Stimulated activated CD4-positive, alpha-beta T cell treated with anti-CD3 and anti-CD28 coated beads, Interleukin-4, amount 100 ng/mL, for 1 hour (primary cell): ENCODE measurements around the gene ALLC.

Source experiments
- DNase-seq: peaks from one replicate; pipeline ENCODE4 v3.0.0-alpha.2; 2020

Gene ALLC

DNA sequence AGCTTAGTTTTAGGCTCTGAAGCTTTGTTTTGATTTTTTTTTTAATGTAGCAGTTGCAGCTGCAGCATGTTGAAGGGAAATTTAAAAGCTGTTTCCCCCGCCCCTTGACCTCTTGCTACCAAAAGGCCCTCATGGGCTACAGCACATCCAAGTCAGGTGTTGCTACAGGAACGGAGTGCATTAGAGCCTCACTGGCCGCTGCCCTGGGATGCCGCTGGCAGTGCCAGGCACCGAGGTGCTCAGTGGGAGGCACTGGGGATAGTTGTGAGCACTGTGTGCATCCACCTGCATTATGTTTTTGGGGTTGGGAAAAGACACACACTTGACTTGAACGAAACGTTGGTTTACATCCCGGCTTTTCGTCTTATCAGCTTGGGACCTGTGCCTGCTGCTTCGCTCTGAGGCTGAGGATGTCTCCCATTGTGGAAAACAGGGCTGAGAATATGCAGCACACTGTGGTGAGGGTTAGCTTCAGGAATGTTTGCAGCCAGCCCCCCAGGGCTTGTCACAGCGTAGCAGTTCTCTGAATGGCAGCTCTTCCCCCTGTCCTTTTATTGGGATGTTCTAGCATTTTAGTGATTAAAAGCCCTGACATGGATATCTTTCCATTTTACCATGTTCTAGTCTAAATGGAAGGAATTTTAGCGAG, 69.5 kb downstream of the ALLC start:
- DNase-seq: no peak

DNA sequence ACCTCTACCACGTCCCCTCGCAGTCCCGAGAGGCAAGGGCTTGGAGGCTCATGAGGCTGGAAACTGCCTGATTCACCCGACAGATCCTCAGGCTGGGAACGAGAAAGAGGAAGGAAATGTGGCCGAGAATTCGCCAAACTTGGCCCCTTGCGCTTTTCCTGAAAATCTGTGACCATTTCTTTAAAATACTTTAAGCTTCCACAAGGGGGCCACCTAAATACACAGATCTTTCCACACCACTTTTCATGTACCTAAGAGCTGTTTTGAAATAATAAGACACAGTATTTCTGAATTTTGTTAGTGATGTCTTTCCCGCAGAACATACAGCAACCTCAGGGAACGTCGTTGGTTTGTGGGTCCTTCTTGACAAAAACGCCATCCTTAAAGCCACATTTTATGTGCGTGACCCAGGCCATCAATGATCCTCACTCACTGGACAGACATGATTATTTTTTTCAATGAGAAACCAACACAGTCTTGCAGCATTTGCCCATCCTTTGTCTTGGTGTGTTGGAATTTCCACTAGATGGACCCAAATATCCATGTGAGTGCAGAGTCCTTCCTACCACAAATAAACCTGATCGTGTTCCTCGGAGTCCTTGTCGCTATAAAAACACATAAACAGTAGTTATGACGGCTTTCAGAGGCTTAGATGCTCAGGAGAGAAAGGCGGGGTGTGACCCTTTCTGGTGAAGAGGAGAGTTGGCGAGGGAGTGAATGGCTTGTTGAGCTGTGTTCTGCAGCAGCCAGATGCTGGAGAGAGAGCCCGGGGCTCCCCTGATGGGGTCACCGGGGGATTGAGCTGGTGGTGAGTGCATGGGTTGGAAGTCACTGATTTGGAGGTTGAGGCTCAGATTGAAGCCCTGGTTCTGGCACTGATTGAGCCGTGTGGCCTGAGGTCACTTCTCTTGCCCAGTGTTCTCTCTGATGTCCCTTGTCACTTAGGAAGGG, 70.4 kb downstream of the ALLC start:
- no peak for DNase-seq

DNA sequence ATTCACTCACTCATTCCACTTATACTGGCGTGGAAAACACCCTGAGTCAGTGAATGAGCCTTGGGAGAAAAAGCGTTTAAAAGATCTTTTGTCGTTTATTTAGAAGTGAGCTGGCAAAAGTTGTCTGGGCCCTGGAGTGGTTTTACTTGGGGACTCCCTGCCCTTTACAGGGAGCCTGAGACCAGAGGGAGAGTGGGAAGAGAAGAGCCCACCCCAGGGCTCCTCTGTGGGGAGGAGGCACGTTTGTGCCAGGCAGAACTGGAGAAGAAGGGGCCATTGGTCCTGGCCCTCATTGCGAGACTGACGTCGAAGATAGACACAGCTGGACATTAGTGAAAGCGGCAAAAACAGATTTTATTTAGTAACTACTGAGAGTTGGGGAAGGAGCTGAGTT, 71.1 kb downstream of the ALLC start:
- no peak for DNase-seq

DNA sequence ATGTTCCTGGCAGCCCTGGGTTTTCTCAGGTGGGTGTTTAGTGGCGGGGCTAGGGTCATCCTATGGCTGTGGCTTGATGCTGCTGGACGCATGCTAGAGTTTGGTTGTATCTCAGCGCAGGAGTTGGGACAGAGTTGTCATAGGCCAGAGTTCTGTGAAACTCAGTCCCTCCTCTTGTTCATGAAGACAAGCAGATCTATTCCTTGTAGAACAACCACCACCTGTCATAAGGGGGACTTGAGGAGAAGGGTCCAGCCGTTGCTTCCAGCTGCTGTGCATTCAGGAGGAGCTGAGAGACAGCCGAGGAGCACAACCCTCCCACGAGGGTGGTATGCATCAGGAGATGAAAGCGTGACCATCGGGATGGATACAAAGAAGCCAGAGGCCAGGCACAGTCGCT, 71.8 kb downstream of the ALLC start:
- DNase-seq: no peak

DNA sequence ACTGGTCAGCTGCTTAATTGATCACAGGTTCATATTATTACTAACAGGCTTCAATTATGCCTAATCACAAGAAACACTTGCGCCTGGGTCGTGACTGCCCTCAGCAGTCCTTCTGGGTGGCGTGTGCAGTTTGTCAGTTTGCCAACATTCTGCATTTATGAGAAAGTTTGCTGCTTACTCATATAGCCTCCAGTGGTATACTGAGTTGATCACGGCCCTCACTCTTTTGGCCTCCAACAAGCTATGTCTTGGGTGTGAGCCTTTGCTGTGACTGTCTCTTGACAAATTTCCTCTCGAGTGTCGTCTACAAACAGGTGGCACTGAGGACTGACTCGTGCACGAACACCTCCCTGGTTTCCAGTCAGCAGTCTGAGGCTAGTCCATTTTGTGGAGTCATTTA, 72.6 kb downstream of the ALLC start:
- no peak for DNase-seq

DNA sequence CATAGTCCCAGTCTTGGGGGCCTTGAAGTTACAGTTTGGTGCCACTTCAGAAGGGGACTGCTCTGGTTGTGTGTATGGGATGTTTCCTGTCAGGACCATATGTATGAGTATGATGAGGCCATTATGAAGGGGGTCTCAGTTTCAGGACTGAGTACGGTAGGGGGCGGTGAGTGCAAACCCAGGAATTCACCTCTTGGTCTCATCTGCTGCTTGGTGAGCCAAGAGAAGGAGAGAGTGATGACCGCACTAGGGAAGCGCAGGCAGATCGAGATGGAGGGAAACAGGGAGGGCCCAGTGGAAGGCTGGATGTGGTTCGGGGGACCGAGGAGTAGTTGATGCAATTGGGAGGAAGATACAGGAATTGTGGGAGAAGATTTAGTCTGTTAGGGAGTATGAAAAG, 73.8 kb downstream of the ALLC start:
- no peak for DNase-seq

DNA sequence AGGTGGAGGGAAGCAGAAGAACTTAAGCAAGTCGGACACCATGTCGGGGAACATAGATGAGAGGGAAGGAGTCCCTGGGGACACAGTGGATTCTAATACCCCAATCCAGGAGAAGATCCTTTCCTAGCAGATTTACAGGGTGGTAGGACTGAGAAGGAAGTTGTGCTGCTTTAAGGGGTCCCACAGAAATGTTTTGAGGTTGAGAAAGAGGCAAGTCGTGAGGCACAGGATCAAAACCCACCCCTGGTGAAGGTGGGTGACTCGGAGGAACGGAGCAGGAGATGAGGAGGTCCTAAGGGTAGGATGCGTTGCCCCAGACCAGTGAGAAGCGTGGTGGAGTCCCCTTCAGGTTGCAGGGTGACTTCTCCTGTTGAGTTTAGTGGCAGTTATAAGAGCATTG, 78.1 kb downstream of the ALLC start:
- DNase-seq: no peak

DNA sequence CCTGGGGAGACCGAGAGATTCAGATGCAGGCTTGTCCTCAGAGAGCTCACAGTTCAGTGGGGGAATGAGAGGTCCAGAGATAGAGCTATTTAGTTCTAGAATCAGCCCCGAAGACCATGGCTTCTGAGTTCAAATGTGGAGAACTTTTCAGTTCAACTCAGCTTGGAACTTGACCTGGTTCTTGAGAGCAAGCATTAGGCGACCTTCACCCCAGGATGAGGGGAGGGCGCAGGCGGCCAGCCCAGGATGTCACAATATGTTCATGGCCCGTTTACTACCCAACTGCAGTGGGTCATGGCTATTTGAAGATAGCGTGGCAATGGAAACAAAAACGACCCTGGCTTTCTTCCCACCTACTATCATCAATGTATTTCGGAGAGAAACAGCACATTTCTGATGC, 79.1 kb downstream of the ALLC start:
- DNase-seq: no peak

DNA sequence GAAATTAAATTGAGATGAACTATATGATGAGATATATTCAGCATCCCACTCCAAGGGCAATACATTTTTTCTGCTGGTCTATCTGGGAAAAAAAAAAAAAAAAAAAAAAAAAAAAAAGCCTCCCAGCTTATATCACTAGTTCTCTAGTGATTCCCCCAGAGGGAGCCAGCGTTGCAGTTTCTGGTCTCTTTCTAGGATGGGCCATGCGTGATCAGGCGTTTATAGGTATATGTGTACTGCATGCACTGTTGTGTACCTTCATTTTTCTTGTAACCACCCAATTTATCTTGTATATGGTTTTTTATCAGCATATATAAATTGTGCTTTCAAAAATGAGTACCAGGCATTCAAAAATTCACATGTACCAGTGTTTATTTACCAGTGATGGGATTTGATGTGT, 80.5 kb downstream of the ALLC start:
- no peak for DNase-seq

DNA sequence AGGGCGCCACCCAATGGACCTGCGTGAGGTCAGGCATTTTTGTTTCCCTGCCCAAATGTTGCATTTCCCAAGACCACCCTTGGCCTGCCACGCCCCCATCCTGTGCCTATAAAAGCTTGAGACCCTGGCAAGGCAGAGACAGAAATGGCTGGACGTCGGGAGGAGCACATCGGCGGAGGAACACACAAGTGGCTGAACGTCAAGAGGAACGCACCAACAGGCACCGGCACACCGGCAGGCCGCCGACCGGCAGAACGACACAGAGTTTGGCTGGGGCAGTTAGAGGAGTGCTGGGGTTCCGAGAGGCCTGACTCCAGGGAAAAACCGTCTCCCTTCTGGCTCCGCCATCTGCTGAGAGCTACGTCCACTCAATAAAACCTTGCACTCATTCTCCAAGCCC, 81.3 kb downstream of the ALLC start:
- no peak for DNase-seq

DNA sequence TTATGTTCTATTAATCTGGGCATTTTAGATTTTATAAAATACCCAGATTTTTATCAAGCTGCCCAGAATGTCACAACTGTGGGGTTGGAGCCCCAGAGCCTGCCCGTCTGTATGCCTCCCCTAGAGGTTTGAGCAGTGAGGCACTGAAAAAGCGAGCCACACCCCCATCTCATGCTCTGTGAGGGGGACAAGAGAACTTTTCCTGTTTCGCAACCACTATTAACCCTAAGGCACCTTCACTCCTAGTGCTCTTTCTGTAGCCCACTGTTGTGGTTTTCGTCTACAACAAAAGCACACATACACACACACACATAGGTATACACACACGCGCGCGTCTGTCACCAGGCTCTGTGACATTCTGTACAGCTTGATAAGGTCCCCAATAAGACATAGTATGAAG, 83.4 kb downstream of the ALLC start:
- DNase-seq: no peak

DNA sequence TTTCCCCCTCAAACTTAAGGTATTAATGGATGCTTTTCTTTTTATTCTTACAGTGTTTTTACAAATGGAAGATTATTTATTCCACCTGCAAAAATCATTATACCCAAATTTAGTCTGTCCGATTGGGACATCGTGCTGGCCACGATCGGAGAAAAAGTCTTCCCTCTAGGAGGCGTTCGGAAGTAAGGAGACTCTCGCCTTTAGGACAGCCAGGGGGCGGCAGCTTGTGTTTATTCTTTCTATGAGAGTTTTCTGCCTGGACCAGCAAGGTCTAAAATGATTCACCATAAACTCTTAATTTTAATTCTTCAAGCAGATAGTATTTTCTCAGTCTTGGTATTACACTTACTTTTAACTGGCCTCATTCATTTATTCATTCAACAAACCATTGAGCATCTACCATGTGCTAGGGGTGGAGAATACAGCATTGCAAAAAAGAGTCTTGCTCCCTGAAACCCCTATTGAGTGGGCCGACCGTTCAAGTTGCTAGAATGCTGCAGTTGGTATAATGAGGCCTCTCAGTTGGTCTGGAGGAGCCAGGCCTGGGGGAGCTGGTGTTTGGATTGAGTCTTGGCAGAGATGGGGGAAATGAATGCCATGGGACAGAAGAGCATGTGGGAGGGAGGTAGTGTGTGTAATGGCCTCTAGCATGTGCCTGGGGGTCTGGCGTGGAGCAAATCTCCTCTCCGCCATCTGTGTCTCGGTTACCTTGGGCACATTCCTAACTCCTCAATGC, 84.0 kb downstream of the ALLC start:
- no peak for DNase-seq

DNA sequence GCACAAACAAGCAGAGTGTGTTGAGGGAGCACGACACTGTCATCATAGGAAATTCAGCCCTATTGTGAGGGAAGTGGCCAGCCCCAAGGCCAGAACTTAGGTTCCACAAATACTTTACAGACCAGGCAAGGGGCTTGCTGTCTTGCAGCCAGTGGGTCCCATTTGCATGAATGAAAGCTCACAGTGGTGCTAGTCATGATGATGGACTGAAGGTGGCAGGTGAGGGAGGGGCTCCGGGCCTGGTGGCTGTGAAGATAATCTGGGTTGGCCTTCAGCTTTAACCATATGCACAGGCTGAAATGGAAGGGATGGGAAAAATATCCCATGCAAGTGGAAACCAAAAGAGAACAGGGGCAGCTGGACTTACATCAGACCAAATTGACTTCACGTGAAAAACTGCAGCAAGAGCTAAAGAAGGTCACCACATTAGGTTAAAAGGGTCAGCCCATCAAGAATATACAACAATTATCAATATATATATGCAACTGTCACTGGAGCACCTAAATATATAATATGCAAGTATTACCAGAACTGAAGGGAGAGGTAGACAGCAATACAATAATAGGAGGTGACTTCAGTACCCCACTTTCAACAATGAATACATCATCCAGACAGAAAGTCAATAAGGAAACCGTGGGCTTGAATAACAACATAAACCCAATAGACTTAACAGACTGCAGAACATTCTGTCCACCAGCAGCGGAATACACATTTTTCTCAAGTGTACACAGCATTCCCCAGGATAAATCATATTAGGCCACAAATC, 84.9 kb downstream of the ALLC start:
- DNase-seq: no peak

DNA sequence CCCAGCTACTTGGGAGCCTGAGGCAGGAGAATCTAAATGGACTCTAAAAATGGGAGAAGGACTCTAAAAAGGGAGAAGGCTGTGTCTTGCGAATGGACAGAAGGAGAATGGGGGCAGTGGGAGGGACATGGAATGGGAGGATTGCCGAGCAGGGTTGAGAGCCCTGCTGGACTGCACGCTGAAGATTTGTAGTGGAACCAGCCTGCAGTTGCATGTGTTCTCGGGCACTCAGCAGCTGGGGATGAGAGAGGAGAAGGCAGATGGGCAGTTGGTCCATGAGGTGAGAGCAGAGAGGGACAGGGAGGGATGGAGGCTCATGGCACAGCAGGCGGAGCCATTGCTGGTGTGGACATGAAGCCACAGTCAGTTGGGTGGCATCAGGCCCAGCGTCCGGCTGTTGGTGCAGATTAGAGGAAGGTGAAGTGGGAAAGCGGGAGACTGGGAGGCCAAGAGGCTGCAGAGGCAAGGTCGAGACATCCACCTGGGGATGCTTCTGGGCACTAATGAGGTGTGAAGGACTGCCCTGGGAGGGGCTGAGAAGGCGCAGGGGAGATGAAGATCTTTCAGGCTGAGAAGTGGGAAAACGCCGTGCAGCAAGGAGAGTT, 86.1 kb downstream of the ALLC start:
- DNase-seq: no peak

DNA sequence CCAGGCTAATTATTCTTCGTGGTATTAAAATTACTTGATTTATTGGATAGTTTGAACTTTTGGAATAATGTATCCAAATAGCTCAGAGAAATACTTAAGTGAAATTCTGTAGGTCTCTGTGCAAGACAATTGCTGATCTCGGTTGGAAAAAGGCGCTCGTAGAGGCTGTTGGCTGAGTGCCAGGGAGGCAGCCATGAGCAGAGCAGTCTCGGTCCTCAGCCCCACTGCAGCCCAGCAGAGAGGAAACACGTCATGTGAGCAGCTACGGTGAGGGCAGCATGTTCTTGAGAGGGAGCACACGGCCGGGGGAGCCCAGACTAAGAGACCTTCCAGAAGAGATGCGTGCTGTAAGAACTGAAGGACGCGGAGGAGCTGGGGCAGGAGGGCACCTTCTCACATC, 87.9 kb downstream of the ALLC start:
- DNase-seq: no peak

DNA sequence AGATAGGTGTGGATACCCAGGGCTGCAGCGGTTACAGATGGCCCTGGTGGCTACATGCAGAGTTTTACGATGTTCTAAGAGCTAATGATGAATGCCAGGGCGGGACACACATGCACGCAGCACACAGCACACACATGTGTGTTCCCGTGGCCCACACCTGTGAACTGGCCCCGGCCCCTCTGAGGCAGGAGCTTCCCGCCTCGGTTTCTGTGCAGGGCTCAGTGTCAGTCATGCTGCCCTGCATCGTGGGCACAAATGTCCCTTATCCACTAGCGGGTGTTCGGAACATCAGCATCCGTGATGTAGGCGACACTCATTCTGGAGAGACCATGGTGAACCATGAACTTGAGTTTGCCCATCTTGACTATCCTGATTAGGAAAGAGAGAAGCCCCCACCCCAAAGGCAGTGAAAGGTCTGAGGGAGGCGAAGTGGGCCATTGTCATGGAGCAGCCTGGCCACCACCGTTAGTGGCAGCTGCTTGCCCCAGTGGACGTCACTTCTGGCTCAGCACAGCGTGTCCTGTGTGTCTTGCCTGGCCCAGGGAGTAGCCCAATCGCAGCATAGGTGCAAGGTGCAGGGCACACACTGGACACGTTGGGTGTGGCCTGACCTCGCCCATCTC, 89.1 kb downstream of the ALLC start:
- DNase-seq: no peak

DNA sequence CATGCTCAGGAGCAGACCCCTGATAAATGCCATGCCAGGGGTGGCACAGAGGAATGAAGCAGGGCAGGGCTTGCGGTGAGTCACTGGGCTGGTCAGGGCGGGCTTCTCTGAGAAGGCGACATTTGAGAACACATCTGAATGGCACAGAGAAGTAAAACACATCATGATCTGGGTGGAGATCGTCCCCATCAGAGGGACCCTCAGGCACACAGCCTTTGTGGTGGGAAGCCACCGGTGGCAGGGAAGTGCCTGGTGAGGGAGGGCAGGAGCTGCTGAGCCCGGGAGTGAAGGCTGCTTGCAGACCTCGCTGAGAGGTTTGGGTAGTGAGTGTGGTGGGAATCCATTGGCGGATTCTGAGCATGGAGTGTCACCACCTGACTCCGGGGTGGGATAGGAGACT, 89.8 kb downstream of the ALLC start:
- no peak for DNase-seq

DNA sequence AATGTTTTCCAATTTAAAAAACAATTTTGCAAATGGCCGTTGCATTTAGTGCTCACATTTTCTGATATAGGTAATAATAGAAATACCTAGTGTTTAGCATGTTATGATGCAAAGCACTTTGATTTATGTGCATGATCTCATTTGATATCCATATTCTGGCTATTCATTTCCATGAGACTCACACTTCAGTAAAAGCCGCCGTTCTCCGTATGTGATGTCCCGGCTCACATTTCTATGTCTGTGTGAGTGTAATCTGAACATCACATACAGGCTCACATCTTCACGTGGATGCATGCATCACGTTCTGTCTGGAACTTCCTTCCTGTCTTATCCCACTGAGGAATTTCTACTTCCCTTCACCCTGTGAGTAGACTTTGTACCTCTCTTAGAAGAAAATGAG, 91.2 kb downstream of the ALLC start:
- no peak for DNase-seq

DNA sequence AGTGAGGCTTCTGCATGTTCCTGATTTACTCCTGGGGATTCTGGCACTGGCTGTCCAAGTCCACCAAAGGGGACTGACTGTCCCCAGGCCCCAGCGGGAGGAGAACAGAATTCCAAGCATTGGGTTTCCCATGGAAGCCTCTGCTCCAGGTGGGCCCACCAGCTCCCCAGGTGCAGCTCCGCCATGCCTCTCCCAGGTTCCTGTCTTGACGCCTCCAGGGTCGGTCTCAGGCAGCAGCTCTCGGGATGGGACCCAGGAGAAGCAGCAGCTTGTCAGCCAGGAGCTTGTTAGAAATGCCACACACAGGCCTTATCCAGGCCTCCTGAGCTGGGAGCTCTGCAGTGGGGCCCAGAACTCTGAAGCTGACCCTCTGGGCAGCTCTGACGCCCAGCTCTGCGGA, 93.3 kb downstream of the ALLC start:
- DNase-seq: no peak

DNA sequence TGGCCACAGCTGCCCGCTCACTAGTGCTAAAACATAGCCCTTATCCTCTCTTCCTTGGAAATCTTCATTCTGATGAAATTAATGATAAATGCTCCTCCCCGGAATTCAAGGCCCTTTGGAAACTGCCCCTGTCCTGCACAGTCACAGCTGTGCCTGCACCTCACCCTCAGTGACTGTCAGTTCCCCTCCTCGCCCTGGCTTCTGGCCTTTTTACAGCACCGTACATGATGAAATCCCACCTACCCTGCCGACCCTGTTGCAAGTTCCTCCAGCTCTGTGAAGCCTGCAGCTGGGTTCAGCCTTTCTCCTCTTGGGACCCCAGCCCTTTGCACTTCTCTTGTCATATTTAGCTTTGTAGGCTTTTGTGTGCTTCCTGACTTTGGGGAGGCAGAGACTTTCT, 93.8 kb downstream of the ALLC start:
- DNase-seq: no peak
